ENCODE measurements around the gene DPEP1.

Gene DPEP1

DNA sequence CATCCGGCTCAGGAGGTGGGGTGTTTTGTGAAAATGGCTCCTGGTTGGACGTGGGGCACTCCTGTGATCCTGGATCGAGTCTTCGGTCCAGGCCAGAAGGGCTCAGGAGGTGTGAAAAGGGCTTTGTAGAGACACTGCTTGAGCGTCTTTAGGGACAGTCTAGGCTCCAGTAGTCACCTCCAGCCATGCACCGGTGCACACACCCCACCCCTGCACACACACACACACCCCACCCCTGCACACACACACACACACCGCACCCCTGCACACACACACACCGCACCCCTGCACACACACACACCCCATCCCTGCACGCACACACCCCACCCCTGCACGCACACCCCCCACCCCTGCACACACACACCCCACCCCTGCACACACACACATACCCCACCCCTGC, 25.0 kb downstream of the DPEP1 start:
- Histone ChIP-seq H4K20me1 (ENCODE audit: insufficient read depth, low read length) (no peaks in the 10 kb centered on the region), H3K9me3 (ENCODE audit: low read length) (no peaks in the 10 kb centered on the region), H3K36me3 (ENCODE audit: insufficient read depth, low read length) (no peaks in the 10 kb centered on the region), H3K9me2 (ENCODE audit: low read depth, low read length) (no peaks in the 10 kb centered on the region), H3F3A (ENCODE audit: insufficient read depth, low read length) (no peaks in the 10 kb centered on the region), H3K9ac (ENCODE audit: low read length) (no peak overlapping the region), H3K79me2 (ENCODE audit: insufficient read depth, low read length) (no peaks in the 10 kb centered on the region), H3K4me1 (ENCODE audit: insufficient read depth, low read length, severe bottlenecking) (no peaks in the 10 kb centered on the region), H2AFZ (ENCODE audit: low read length) (no peak overlapping the region), H3K27ac (ENCODE audit: low read depth, low read length, poor library complexity, severe bottlenecking) (no peak overlapping the region), H3K27me3 (ENCODE audit: insufficient read depth, low read length) (peaks cover 5% of the 10 kb centered on the region; the same call in 1 of the 2 replicates), H3K4me3 (ENCODE audit: low read depth, low read length, poor library complexity, severe bottlenecking) (no peak overlapping the region), H3K4me2 (ENCODE audit: low read length) (no peak overlapping the region)
- TF ChIP-seq EZH2 (IDR thresholded peaks at IDR 0.05; ENCODE audit: borderline replicate concordance, low read length) (no peak), CTCF (IDR thresholded peaks at IDR 0.05; ENCODE audit: low read length) (no peak)

- no peaks in the 10 kb centered on the region for H4K20me1 ChIP-seq (ENCODE audit: insufficient read depth, low read length)
- no peaks in the 10 kb centered on the region for H3K9me2 ChIP-seq (ENCODE audit: low read depth, low read length)
- H3K79me2 ChIP-seq (ENCODE audit: insufficient read depth, low read length): no peaks in the 10 kb centered on the region
- no peaks in the 10 kb centered on the region for H3K4me1 ChIP-seq (ENCODE audit: insufficient read depth, low read length, severe bottlenecking)
- peaks cover 5% of the 10 kb centered on the region; the same call in 1 of the 2 replicates for H3K27me3 ChIP-seq (ENCODE audit: insufficient read depth, low read length)
- no peak overlapping the region for H3K9ac ChIP-seq (ENCODE audit: low read length)
- no peak overlapping the region for H3K4me3 ChIP-seq (ENCODE audit: low read depth, low read length, poor library complexity, severe bottlenecking)
- H2AFZ ChIP-seq (ENCODE audit: low read length): no peak overlapping the region
- no peaks in the 10 kb centered on the region for H3K36me3 ChIP-seq (ENCODE audit: insufficient read depth, low read length)
- no peaks in the 10 kb centered on the region for H3F3A ChIP-seq (ENCODE audit: insufficient read depth, low read length)
- no peak overlapping the region for H3K4me2 ChIP-seq (ENCODE audit: low read length)
- no peak overlapping the region for H3K27ac ChIP-seq (ENCODE audit: low read depth, low read length, poor library complexity, severe bottlenecking)
- no peaks in the 10 kb centered on the region for H3K9me3 ChIP-seq (ENCODE audit: low read length)
- TF ChIP-seq EZH2 (IDR thresholded peaks at IDR 0.05; ENCODE audit: borderline replicate concordance, low read length) (no peak), CTCF (IDR thresholded peaks at IDR 0.05; ENCODE audit: low read length) (no peak)
These were observed 25.9 kb downstream of the DPEP1 start for GRCh38 chr16:89639385-89639784.

GRCh38 chr16:89641458-89642119, 28.1 kb downstream of the DPEP1 start:
- Histone ChIP-seq H3K4me2 (ENCODE audit: low read length) (no peak overlapping the region), H3K4me3 (ENCODE audit: low read depth, low read length, poor library complexity, severe bottlenecking) (no peak overlapping the region), H3K9me2 (ENCODE audit: low read depth, low read length) (no peaks in the 10 kb centered on the region), H4K20me1 (ENCODE audit: insufficient read depth, low read length) (no peaks in the 10 kb centered on the region), H3F3A (ENCODE audit: insufficient read depth, low read length) (no peaks in the 10 kb centered on the region), H2AFZ (ENCODE audit: low read length) (no peak overlapping the region), H3K9ac (ENCODE audit: low read length) (no peak overlapping the region), H3K27ac (ENCODE audit: low read depth, low read length, poor library complexity, severe bottlenecking) (no peak overlapping the region), H3K9me3 (ENCODE audit: low read length) (no peaks in the 10 kb centered on the region), H3K36me3 (ENCODE audit: insufficient read depth, low read length) (peaks cover 15% of the 10 kb centered on the region), H3K27me3 (ENCODE audit: insufficient read depth, low read length) (peaks cover 5% of the 10 kb centered on the region; the same call in 1 of the 2 replicates), H3K4me1 (ENCODE audit: insufficient read depth, low read length, severe bottlenecking) (no peaks in the 10 kb centered on the region), H3K79me2 (ENCODE audit: insufficient read depth, low read length) (no peaks in the 10 kb centered on the region)
- TF ChIP-seq CTCF (IDR thresholded peaks at IDR 0.05; ENCODE audit: low read length) (no peak), EZH2 (IDR thresholded peaks at IDR 0.05; ENCODE audit: borderline replicate concordance, low read length) (no peak)
